Vagina (tissue), 2 donors: ENCODE results near the gene DUSP15.

Source experiments
- CTCF ChIP-seq, 3 experiments: fragments of 450-650 bp in 2 of 3; fragments of 200-600 bp in 1 of 3; sonication (generic) in 1 of 3; IDR thresholded peaks; one replicate each; pipeline ENCODE4 v1.5.1; 2017 to 2019; ENCODE audit warnings: antibody characterized with exemption in 3 of 3, mild to moderate bottlenecking in 2 of 3, moderate library complexity in 2 of 3
- POLR2A ChIP-seq, 2 donors: fragments of 450-650 bp; IDR thresholded peaks; one replicate each; pipeline ENCODE4 v1.6.1; 2017; ENCODE audit warnings: antibody characterized with exemption in 2 of 2, mild to moderate bottlenecking in 2 of 2, moderate library complexity in 2 of 2
- POLR2AphosphoS5 ChIP-seq, 2 donors: sonication (generic); formaldehyde crosslinking; IDR thresholded peaks; one replicate each; pipeline ENCODE4 v1.9.0; 2017; ENCODE audit warnings: antibody characterized with exemption in 2 of 2, mild to moderate bottlenecking in 2 of 2, low read depth in 1 of 2; ENCODE audit not compliant: insufficient read depth in 1 of 2

GRCh38 chr20:31827059-31827458 is 43.3 kb downstream of the DUSP15 start:
- TF ChIP-seq CTCF (IDR thresholded peaks at IDR 0.05) (no peak), POLR2A (IDR thresholded peaks at IDR 0.05) (no peak), POLR2AphosphoS5 (IDR thresholded peaks at IDR 0.05; ENCODE audit: insufficient read depth in 1 of 2, low read depth in 1 of 2) (no peak)
